ENCODE measurements around the gene CYTH4.
A peak's percentile ranks its signal among the peaks of the same experiment; 100 is the strongest.
"Not testable (repeated sequence)": the region's sequence is repeated elsewhere in the genome, so short reads cannot be mapped to it uniquely, and the experiment has no call there.

Gene CYTH4

DNA sequence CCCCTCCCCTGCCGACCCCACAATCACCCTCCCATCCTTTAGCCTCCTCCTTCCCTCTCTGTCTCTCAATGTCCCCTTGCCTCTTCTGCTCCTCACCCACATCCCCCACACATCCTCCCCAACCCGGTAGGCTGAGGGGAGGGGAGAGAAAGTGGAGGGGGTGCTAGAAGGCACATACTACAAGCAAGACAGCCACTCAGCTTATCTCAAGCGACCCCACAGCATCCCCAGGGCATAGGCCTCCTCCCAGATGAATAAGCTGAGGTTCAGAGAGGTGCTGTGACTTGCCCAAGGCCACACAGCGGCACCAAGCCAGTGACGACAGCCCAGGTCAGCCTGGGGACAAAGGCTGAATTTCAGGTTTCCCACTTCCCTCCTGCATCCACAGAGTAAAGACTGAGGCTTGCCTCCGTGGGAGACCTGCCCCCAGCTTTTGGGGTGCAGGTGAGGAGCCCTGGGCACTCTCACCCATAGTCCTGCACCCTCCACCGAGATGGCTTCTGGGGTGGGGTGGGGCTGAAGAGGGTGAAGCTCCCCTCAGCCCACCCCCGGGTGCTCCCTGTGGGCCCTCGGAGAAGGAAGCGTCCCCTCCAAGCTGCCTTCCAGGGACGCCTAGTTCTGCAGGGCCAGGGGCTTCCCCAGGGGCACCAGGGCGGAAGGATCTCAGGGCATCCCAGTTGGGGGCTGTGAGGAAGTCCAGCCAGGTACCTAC lies 38.8 kb upstream of the CYTH4 start:
- Mint-ChIP-seq H3K36me3 (ENCODE audit: low read depth) (peaks cover 55% of the 10 kb centered on the region), H3K4me3 (peak overlapping the region; percentile 98), H3K27me3 (no peaks in the 10 kb centered on the region), H3K27ac (peak overlapping the region; percentile 98), H3K9me3 (no peaks in the 10 kb centered on the region), H3K4me1 (ENCODE audit: low read depth) (peaks cover 58% of the 10 kb centered on the region)
- DNase-seq = peak; percentile 54

DNA sequence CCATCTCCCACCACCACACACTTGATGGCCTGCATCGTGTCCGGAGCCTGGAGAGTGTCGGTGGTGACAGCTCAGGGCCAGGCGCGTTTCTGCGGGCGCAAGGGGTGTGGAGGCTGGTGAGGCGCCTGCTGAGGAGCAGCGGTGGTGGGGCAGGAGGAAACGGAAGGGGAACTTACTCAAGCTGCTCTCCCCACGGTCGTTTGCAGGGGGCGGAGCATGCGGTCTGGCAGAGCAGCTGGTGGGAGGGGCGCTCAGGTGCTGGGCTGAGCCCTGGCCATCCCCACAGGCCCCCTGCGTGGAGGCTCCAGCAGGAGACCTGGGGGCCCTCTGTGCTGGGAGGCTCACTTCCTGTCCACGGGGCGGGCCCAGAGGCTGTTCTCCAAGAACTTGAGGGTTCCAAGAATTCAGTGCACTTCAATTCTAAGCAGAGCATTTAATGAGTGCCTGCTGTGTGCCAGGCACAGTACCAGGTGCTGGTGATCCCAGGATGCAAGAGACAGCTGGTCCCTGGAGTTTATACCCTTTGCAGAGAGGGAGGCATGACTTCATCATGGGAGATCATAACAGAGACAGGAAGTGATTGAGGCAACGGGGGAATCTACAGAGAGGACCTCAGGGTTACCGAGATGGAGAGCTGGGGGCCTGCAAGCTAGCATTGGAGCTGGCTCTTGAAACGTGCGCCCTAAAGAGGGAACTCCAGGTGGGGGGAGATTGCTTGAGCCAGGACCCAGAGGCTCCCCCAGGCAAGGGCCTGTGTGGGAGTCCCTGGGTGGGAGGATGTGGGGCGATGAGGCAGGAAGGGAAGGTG lies 38.0 kb upstream of the CYTH4 start, which contains the start of gene RAC2:
TSS of gene RAC2 (minus strand) at position 156 of the 808 bp plus-strand sequence. CDS start at position 35, 121 bp downstream.
- peaks cover 53% of the 10 kb centered on the region for H3K4me1 Mint-ChIP-seq (ENCODE audit: low read depth)
- DNase-seq = peak; percentile 94
- peaks cover 48% of the 10 kb centered on the region for H3K36me3 Mint-ChIP-seq (ENCODE audit: low read depth)
- H3K9me3 Mint-ChIP-seq = no peaks in the 10 kb centered on the region
- H3K27me3 Mint-ChIP-seq = no peaks in the 10 kb centered on the region
- H3K4me3 Mint-ChIP-seq = peak within 1 kb of the TSS; percentile 98
- peak within 1 kb of the TSS; percentile 98 for H3K27ac Mint-ChIP-seq

DNA sequence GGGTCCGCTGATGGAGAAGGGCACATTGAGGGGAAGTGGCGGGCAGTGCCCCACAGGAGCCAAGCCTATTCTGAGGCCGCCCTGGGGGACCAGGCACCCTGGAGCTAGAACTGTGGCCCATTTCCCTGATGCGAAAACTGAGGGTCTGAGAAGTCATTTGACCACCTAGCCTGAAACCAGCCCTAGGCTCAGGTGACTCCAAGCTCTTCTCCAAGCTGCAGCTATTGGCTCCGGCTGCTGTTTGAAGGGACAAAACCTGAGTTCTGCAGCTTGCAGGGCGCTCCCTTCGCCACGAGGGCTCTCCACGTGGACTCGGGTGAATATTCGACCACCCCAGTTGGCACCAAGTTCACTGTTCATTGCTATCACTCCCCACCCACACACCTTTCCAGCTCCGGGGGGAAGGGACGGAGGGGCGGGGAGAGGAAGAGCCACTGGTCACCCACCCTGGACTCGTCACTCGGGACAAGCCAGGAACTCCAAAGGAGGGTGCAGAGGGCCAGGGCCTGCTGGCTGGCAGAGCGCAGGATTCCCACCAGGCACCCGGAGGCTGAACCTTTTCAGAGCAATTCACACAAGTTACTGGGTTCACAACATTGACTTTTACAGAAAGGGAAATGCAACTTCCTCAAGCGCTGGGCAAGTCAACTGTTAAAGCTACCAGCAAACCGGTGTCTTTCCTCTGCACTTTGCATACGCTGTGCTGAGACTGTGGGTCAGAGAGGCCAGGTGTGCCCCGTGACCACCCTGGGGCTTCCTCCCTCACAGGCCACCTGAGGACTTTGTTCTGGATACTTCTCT lies 37.2 kb upstream of the CYTH4 start:
- H3K4me1 Mint-ChIP-seq (ENCODE audit: low read depth) = peaks cover 47% of the 10 kb centered on the region
- no peaks in the 10 kb centered on the region for H3K27me3 Mint-ChIP-seq
- H3K4me3 Mint-ChIP-seq = peak overlapping the region; percentile 98
- DNase-seq = peak; percentile 49
- no peaks in the 10 kb centered on the region for H3K9me3 Mint-ChIP-seq
- H3K36me3 Mint-ChIP-seq (ENCODE audit: low read depth) = peaks cover 40% of the 10 kb centered on the region
- peak overlapping the region; percentile 98 for H3K27ac Mint-ChIP-seq

DNA sequence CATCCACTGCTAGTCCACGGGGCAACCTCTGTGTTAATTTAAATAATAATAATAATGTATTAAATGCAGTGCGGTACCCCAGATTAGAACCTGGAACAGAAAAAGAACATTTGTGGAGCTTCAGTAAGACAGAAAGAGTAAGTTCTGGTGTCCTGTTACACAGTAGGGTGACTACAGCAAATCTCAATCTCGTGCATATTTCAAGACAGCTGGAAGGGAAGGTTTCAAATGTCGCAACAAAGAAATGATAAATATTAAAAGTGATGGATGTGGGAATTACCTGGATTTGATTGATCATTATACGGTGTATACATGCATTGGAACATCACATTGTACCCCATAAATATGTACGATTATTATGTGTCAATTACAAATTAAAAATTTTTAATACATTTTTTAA lies 36.6 kb upstream of the CYTH4 start:
- Mint-ChIP-seq H3K27me3 (no peaks in the 10 kb centered on the region), H3K4me3 (no peak overlapping the region), H3K36me3 (ENCODE audit: low read depth) (peaks cover 33% of the 10 kb centered on the region), H3K27ac (no peak overlapping the region), H3K9me3 (no peaks in the 10 kb centered on the region), H3K4me1 (ENCODE audit: low read depth) (peaks cover 41% of the 10 kb centered on the region)
- no peak for DNase-seq

DNA sequence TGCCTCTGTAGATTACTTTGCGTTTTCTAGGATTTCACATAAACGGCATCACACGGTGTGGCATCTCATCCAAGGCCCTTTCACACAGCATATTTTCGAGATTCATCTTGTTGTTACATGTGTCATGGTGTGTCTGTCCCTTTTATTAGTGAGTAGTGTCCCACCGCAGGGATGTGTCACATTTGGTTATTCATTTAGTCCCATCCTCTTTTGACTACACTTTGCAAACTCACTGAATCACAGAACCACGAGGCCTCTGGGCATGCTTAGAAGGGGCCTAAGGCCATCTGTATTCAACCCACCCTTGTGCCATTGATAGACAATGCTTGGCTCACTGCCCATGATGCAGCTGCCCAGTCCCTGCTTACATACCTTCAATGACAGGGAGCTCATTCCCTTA lies 34.1 kb upstream of the CYTH4 start:
- no peaks in the 10 kb centered on the region for H3K9me3 Mint-ChIP-seq
- peak overlapping the region; percentile 41 for H3K27ac Mint-ChIP-seq
- peaks cover 8% of the 10 kb centered on the region for H3K36me3 Mint-ChIP-seq (ENCODE audit: low read depth)
- no peaks in the 10 kb centered on the region for H3K27me3 Mint-ChIP-seq
- H3K4me1 Mint-ChIP-seq (ENCODE audit: low read depth) = peaks cover 26% of the 10 kb centered on the region
- no peak overlapping the region for H3K4me3 Mint-ChIP-seq
- no peak for DNase-seq

DNA sequence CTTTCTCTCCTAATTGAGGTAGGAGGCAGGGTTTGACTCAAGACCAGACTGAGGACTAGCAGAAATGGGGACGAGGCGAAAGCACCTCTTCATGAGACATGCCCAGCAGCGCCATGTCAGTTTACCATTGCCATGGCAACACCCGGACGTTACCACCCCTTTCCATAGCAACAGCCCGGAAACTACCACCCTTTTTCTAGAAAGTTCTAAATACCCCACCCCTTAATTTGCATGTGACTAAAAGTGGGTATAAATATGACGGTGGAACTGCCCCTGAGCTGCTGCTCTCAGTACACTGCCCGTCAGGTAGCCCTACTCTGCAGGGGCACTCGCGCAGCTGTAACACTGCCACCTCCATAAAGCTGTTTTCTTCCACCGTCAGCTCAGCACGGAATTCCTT lies 32.3 kb upstream of the CYTH4 start:
- H3K4me1 Mint-ChIP-seq (ENCODE audit: low read depth) = peaks cover 26% of the 10 kb centered on the region
- no peaks in the 10 kb centered on the region for H3K9me3 Mint-ChIP-seq
- no peak for DNase-seq
- no peaks in the 10 kb centered on the region for H3K27me3 Mint-ChIP-seq
- H3K36me3 Mint-ChIP-seq (ENCODE audit: low read depth) = no peaks in the 10 kb centered on the region
- no peak overlapping the region for H3K4me3 Mint-ChIP-seq
- H3K27ac Mint-ChIP-seq = no peak overlapping the region

DNA sequence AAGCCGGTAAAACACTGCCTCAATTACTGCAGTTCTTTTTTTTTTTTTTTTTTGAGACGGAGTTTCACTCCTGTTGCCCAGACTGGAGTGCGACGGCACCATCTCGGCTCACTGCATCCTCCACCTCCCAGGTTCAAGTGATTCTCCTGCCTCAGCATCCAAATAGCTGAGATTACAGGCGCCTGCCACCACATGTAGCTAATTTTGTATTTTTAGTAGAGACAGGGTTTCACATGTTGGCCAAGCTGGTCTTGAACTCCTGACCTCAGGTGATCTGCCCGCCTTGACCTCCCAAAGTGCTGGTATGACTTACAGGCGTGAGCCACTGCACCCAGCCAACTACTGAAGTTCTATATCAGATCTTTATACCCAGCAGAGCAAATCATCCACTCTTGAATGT lies 30.5 kb upstream of the CYTH4 start:
- not testable (repeated sequence) for H3K27me3 Mint-ChIP-seq; H3K9me3 Mint-ChIP-seq; H3K36me3 Mint-ChIP-seq (ENCODE audit: low read depth); DNase-seq; H3K27ac Mint-ChIP-seq; H3K4me3 Mint-ChIP-seq
- peaks cover 30% of the 10 kb centered on the region for H3K4me1 Mint-ChIP-seq (ENCODE audit: low read depth)

DNA sequence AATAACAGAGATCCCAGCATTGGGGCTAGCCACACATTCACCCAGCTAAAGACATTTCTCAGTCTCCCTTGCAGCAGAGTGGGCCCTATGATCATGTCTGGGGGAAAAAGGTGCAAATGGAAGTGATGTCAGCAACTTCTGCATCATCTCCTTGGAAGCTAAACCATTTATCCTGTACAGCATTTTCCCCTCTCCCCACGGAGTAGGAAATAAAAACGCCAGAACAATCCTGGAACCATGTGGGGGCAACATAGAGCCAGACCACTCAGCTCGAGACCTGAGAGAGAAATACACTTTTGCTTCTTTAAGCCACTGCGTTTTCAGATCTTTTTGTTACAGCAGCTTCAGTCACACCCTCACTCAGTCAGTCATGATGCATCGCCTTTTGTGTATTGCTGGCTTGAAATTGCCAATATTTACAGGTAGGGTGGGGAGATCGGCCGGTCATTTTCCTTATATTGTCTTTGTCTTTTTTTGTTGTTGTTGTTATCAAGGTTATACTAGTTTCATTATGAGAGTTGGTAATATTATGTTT lies 29.1 kb upstream of the CYTH4 start:
- H3K4me1 Mint-ChIP-seq (ENCODE audit: low read depth) = peaks cover 32% of the 10 kb centered on the region

DNA sequence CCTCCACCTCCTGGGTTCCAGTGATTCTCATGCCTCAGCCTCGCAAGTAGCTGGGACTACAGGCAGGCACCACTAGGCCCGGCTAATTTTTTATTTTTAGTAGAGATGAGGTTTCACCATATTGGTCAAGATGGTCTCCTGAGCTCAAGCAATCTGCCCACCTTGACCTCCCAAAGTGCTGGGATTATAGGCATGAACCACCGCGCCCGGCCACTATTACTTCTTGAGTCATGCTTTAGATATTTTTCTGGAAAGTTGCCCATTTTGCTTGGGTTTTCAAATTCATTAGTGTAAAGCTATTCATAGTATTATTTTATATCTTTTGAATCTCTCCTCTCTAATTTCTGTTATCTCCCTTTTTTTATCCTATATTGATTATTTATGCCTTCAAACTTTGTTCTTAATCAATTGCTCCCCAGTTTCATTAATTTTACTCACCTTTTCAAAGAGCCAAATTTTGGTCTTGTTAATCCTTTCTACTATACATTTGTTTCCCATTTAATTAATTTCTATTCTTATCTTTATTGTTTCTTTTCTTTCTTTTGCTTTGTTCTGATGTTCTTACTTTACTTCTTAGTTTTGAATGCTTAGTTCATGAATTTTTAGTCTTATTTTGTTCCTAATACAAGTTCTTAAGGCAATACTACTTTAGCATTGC lies 28.0 kb upstream of the CYTH4 start:
- Mint-ChIP-seq H3K27me3 (no peaks in the 10 kb centered on the region), H3K4me3 (no peak overlapping the region)
- no peak for DNase-seq

More for the DNA sequence above, 29.1 kb upstream of the CYTH4 start:
- H3K4me3 Mint-ChIP-seq = no peak overlapping the region
- no peaks in the 10 kb centered on the region for H3K27me3 Mint-ChIP-seq
- H3K36me3 Mint-ChIP-seq (ENCODE audit: low read depth) = no peaks in the 10 kb centered on the region
- H3K9me3 Mint-ChIP-seq = no peaks in the 10 kb centered on the region
- no peak for DNase-seq
- H3K27ac Mint-ChIP-seq = no peak overlapping the region

DNA sequence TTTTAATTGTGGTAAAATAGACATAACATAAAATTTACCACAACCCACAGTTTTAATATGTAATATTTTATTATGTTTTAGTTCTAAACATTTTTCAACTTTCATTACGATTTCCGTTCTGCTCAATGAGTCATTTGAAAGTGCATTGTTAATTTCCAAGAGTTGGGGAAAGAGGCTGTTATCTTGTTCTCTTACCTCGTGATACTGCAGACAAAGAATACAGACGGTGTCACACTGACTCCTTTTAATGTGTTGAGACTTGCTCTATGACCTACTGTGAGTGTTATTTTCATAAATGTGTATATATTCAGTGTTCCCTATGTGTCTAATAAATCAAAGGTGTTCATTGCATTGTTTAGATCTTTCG lies 27.5 kb upstream of the CYTH4 start:
- no peak for DNase-seq
- no peak overlapping the region for H3K27ac Mint-ChIP-seq
- H3K4me3 Mint-ChIP-seq = no peak overlapping the region
- H3K36me3 Mint-ChIP-seq (ENCODE audit: low read depth) = no peaks in the 10 kb centered on the region
- no peaks in the 10 kb centered on the region for H3K9me3 Mint-ChIP-seq
- H3K4me1 Mint-ChIP-seq (ENCODE audit: low read depth) = peaks cover 36% of the 10 kb centered on the region
- H3K27me3 Mint-ChIP-seq = no peaks in the 10 kb centered on the region

More for the DNA sequence above, 28.0 kb upstream of the CYTH4 start:
- H3K36me3 Mint-ChIP-seq (ENCODE audit: low read depth) = no peaks in the 10 kb centered on the region
- H3K4me1 Mint-ChIP-seq (ENCODE audit: low read depth) = peaks cover 33% of the 10 kb centered on the region
- no peak overlapping the region for H3K27ac Mint-ChIP-seq
- no peaks in the 10 kb centered on the region for H3K9me3 Mint-ChIP-seq

DNA sequence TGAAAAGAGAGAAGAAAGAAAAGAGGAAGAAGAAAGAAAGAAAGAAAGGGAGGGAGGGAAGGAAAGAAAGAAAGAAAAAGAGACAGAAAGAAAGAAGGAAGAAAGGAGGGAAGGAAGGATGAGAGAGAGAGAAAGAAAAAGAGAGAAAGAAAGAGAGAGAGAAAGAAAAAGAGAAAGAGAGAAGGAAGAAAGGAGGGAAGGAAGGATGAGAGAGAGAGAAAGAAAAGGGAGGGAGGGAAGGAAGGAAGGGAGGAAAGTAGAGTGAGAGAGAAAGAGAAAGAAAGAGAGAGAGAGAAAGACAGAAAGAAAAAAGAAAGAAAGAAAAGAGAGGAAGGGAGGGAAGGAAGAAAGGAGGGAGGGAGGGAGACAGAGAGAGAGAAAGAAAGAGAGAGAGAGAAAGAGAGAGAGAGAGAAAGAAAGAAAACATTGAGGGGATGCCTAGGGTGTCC lies 26.7 kb upstream of the CYTH4 start:
- Mint-ChIP-seq H3K9me3 (no peaks in the 10 kb centered on the region), H3K4me1 (ENCODE audit: low read depth) (peaks cover 42% of the 10 kb centered on the region), H3K27ac (peak overlapping the region; percentile 16), H3K36me3 (ENCODE audit: low read depth) (no peaks in the 10 kb centered on the region), H3K4me3 (no peak overlapping the region), H3K27me3 (no peaks in the 10 kb centered on the region)
- DNase-seq = no peak

DNA sequence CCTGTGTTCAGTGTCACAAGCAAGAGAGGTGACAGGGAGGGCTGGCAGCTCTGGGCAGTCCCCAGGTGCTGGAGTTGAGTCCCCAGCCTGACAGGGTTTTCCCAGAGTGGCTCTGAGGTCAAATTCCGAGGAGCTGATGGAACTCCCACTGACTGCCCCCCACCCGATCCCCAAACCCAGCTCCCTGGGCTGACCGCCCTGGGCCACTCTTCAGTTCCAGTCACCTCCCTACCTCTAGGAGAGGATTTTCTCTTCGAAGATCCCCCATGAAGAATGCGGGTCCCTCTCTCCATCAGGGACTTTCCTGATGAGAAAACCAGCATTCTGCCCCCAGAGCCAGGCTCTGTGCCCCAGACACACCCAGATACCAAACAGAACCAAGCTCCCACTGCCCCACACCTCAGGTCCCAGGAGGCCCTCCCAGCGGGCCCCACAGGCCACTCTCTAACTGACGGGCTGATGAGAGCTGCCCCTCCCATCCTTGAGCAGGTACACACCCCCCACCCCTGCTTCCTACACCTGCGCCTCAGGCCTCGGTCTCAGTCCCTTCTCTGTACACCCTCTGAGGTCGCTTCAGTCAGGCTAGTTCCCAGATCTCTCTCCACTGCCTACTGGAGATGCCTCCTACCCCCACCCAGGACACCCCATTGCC lies 26.1 kb upstream of the CYTH4 start:
- H3K27ac Mint-ChIP-seq = no peak overlapping the region
- DNase-seq = no peak
- H3K36me3 Mint-ChIP-seq (ENCODE audit: low read depth) = no peaks in the 10 kb centered on the region
- H3K4me3 Mint-ChIP-seq = no peak overlapping the region
- H3K4me1 Mint-ChIP-seq (ENCODE audit: low read depth) = peaks cover 48% of the 10 kb centered on the region
- H3K9me3 Mint-ChIP-seq = no peaks in the 10 kb centered on the region
- H3K27me3 Mint-ChIP-seq = no peaks in the 10 kb centered on the region

DNA sequence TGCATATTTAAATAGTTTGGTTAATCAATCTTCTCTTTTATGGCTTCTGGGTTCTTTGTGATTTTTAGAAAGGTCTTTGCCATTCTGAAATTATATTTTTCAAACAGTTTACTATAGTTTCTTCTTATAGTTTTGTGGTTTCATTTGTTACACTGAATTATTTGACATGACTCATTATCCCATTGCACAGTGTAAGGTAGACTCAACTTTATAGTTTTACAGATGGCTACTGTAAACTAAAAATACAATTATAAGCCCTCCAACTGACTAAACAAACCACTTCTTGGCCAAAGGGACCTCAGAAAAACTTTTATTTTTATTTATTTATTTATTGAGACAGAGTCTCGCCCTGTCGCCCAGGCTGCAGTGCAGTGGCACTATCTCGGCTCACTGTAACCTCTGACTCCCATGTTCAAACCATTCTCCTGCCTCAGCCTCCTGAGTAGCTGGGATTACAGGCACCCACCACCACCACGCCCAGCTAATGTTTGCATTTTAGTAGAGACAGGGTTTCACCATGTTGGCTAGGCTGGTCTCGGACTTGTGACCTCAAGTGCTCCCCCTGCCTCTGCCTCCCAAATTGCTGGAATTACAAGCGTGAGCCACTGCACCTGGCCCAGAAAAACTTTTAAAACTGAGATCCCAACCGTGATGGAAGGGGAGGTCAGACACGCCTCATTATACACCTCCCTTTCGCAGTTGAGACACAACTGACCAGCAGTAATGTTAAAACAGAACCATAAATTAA lies 24.1 kb upstream of the CYTH4 start:
- no peaks in the 10 kb centered on the region for H3K36me3 Mint-ChIP-seq (ENCODE audit: low read depth)
- DNase-seq = no peak
- H3K4me1 Mint-ChIP-seq (ENCODE audit: low read depth) = peaks cover 47% of the 10 kb centered on the region
- H3K4me3 Mint-ChIP-seq = no peak overlapping the region
- H3K27ac Mint-ChIP-seq = no peak overlapping the region
- no peaks in the 10 kb centered on the region for H3K9me3 Mint-ChIP-seq
- H3K27me3 Mint-ChIP-seq = no peaks in the 10 kb centered on the region
